Mesothelial cell of epicardium (in vitro differentiated cells): Measurements from ENCODE around the gene CARS1. TPM values are rescaled to one million over a fixed set of nuclear protein-coding genes. Genes with fewer than 3 reads are reported as not detected.

Experiments used
- DNase-seq, 2 experiments: peaks; one replicate each; pipeline ENCODE4 v3.0.0; 2021; ENCODE audit warnings: low spot score in 2 of 2; ENCODE audit not compliant: unreplicated experiment in 2 of 2
- H3K27ac Mint-ChIP-seq: 2 replicates; pipeline ENCODE4 v1.8.0; 2021; ENCODE audit warnings: mixed read lengths
- H3K27me3 Mint-ChIP-seq: 2 replicates; pipeline ENCODE4 v1.8.0; 2021; ENCODE audit warnings: low read depth, mixed read lengths
- H3K36me3 Mint-ChIP-seq: 2 replicates; pipeline ENCODE4 v1.8.0; 2021; ENCODE audit warnings: mixed read lengths
- H3K4me1 Mint-ChIP-seq: 2 replicates; pipeline ENCODE4 v1.8.0; 2021; ENCODE audit warnings: mixed read lengths
- H3K4me3 Mint-ChIP-seq: 2 replicates; pipeline ENCODE4 v1.8.0; 2021; ENCODE audit warnings: mild to moderate bottlenecking, moderate library complexity, mixed read lengths
- H3K9me3 Mint-ChIP-seq: 2 replicates; pipeline ENCODE4 v1.8.0; 2021; ENCODE audit warnings: mixed read lengths
- total RNA-seq: library from RNA; stranded (reverse); gene quantifications from 3 replicates; pipeline ENCODE4 v1.2.1, GENCODE V29; 2021
- TF ChIP-seq, protein P1 (sequence below): fragments of 200-600 bp; sonication (generic); IDR thresholded peaks from one replicate; pipeline ENCODE4 v1.5.0; 2021; ENCODE audit warnings: antibody characterized with exemption; ENCODE audit not compliant: unreplicated experiment

CARS1 gene
- total RNA-seq, 1 donor from 2014 or later = 32.7 TPM

DNA sequence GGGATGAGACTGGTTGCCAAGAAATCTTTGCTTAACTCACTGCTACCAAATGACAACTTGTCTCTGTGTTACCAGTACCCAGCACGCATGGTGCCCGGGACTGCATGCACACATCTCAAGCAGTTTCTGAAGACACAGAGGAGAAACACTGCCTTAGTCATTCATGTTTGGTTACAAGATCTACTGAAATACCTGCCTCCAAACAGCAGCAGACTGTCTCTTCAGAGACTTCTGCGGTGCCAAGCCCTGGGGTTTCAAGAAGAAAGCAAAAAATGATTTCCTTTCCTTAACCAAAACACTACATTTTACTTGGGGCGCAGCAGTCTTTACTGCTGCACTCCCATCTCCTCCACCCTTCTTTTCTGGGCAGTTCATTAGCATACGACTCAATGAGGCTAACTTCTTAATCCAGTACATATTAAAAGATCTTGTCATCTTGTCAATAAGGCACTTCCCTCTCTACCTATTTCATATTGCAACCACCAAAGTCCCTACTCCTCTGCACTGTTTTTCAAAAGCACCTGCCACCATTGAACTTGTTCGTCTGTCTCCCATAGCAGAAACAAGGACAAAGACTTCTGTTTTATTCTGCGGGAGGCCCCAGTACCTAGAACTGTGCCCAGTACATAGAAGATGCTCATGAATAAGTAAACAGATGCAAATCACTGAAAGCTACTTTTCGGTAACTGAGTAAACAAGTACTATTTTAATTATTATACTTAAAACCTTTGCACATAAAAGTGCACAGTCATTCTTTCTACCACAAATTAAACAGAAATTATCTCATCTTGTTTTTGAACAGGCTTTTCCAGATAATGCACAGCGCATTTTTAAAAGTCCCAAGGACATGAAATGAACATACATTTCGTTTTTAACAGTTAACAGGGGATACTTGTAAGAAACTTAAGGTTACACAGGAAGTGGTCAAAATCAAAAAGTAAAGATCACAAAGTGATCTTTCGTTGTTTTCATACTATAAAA lies 69.1 kb downstream of the CARS1 start:
- no peak for DNase-seq
- TF ChIP-seq, protein P1, sequence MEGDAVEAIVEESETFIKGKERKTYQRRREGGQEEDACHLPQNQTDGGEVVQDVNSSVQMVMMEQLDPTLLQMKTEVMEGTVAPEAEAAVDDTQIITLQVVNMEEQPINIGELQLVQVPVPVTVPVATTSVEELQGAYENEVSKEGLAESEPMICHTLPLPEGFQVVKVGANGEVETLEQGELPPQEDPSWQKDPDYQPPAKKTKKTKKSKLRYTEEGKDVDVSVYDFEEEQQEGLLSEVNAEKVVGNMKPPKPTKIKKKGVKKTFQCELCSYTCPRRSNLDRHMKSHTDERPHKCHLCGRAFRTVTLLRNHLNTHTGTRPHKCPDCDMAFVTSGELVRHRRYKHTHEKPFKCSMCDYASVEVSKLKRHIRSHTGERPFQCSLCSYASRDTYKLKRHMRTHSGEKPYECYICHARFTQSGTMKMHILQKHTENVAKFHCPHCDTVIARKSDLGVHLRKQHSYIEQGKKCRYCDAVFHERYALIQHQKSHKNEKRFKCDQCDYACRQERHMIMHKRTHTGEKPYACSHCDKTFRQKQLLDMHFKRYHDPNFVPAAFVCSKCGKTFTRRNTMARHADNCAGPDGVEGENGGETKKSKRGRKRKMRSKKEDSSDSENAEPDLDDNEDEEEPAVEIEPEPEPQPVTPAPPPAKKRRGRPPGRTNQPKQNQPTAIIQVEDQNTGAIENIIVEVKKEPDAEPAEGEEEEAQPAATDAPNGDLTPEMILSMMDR = no peak
- H3K27me3 Mint-ChIP-seq = no peaks in the 10 kb centered on the region
- H3K9me3 Mint-ChIP-seq = no peaks in the 10 kb centered on the region
- H3K4me3 Mint-ChIP-seq = peak overlapping the region; percentile 91
- H3K27ac Mint-ChIP-seq = peak overlapping the region; percentile 27
- peaks cover 4% of the 10 kb centered on the region for H3K36me3 Mint-ChIP-seq
- H3K4me1 Mint-ChIP-seq = peaks cover 32% of the 10 kb centered on the region

- Mint-ChIP-seq H3K4me1 (peaks cover 11% of the 10 kb centered on the region), H3K36me3 (peaks cover 6% of the 10 kb centered on the region), H3K4me3 (no peak overlapping the region), H3K27me3 (no peaks in the 10 kb centered on the region), H3K27ac (no peak overlapping the region), H3K9me3 (no peaks in the 10 kb centered on the region)
- TF ChIP-seq, protein P1 = no peak
- DNase-seq = no peak
Measured at GRCh38 chr11:2983908-2984307, 73.3 kb downstream of the CARS1 start.

GRCh38 chr11:2982214-2982613 lies 75.0 kb downstream of the CARS1 start:
- no peaks in the 10 kb centered on the region for H3K9me3 Mint-ChIP-seq
- H3K27me3 Mint-ChIP-seq = no peaks in the 10 kb centered on the region
- DNase-seq = no peak
- no peak overlapping the region for H3K27ac Mint-ChIP-seq
- H3K4me3 Mint-ChIP-seq = no peak overlapping the region
- no peaks in the 10 kb centered on the region for H3K4me1 Mint-ChIP-seq
- TF ChIP-seq, protein P1 = no peak
- H3K36me3 Mint-ChIP-seq = peaks cover 18% of the 10 kb centered on the region

GRCh38 chr11:2981130-2981529 lies 76.1 kb downstream of the CARS1 start:
- TF ChIP-seq, protein P1 = no peak
- H3K4me3 Mint-ChIP-seq = no peak overlapping the region
- H3K27ac Mint-ChIP-seq = no peak overlapping the region
- H3K36me3 Mint-ChIP-seq = peaks cover 24% of the 10 kb centered on the region
- no peaks in the 10 kb centered on the region for H3K9me3 Mint-ChIP-seq
- H3K4me1 Mint-ChIP-seq = no peaks in the 10 kb centered on the region
- no peak for DNase-seq
- H3K27me3 Mint-ChIP-seq = no peaks in the 10 kb centered on the region

GRCh38 chr11:2980168-2980840 lies 76.9 kb downstream of the CARS1 start:
- DNase-seq = no peak
- H3K36me3 Mint-ChIP-seq = peaks cover 28% of the 10 kb centered on the region
- no peaks in the 10 kb centered on the region for H3K4me1 Mint-ChIP-seq
- no peaks in the 10 kb centered on the region for H3K9me3 Mint-ChIP-seq
- H3K27ac Mint-ChIP-seq = no peak overlapping the region
- H3K4me3 Mint-ChIP-seq = no peak overlapping the region
- H3K27me3 Mint-ChIP-seq = no peaks in the 10 kb centered on the region
- TF ChIP-seq, protein P1 = no peak
